IMR-90 (cell line): ENCODE measurements around the gene SLC7A10. TPM values are rescaled to one million over a fixed set of nuclear protein-coding genes. Genes with fewer than 3 reads are reported as not detected.

ENCODE experiments used
- ATAC-seq: fragments of 200-7000 bp; cut with Tn5 transposase; 2 replicates; pipeline ENCODE4 v1.9.1; 2020; ENCODE audit warnings: low read depth, mild to moderate bottlenecking, moderate library complexity
- BruUV-seq: library from RNA; stranded (reverse); fragments of 400-500 nt; replicated peaks from 2 replicates; lab custom pipeline; 2021; lab: Mats Ljungman, UMichigan
- CTCF ChIA-PET: fragments of 300-600 bp; formaldehyde crosslinking; extraction: SDS; loops from one replicate; lab custom pipeline; 2021; ENCODE audit warnings: antibody characterized with exemption; lab: Yijun Ruan, JAX
- POLR2A ChIA-PET: fragments of 300-600 bp; sonication (Branson Sonifier 250); formaldehyde crosslinking; loops from one replicate; lab custom pipeline; 2022; ENCODE audit warnings: antibody characterized with exemption; ENCODE audit not compliant: unreplicated experiment; lab: Charles Lee
- DNase-seq: peaks from one replicate; pipeline ENCODE4 v3.0.0; 2013
- H2AFZ ChIP-seq: replicated peaks from 2 replicates; pipeline ENCODE3; 2013; ENCODE audit warnings: low read length, mild to moderate bottlenecking; ENCODE audit not compliant: poor library complexity
- H2AK5ac ChIP-seq: 2 replicates; pipeline ENCODE4 v1.6.1; 2013; ENCODE audit warnings: low read depth, low read length, inconsistent platforms
- H2AK9ac ChIP-seq: replicated peaks from 2 replicates; pipeline ENCODE3; 2013; ENCODE audit warnings: mild to moderate bottlenecking, low read depth, low read length, moderate library complexity; ENCODE audit not compliant: poor library complexity
- H2BK120ac ChIP-seq: 2 replicates; pipeline ENCODE4 v1.6.1; 2013; ENCODE audit warnings: low read depth, low read length, inconsistent platforms
- H2BK15ac ChIP-seq: 3 replicates; pipeline ENCODE4 v1.6.1; 2013; ENCODE audit warnings: low read depth, low read length, inconsistent platforms
- H2BK20ac ChIP-seq: 2 replicates; pipeline ENCODE4 v1.6.1; 2013; ENCODE audit warnings: low read depth, mild to moderate bottlenecking, inconsistent platforms, low read length, moderate library complexity
- H2BK5ac ChIP-seq: 2 replicates; pipeline ENCODE4 v1.6.1; 2013; ENCODE audit warnings: mild to moderate bottlenecking, low read depth, low read length, inconsistent platforms; ENCODE audit not compliant: poor library complexity, severe bottlenecking
- H3K14ac ChIP-seq: replicated peaks from 2 replicates; pipeline ENCODE4 v1.6.1; 2013; ENCODE audit warnings: low read depth, low read length, inconsistent platforms
- H3K18ac ChIP-seq: 2 replicates; pipeline ENCODE4 v1.6.1; 2013; ENCODE audit warnings: low read depth, low read length, control low read depth
- H3K23ac ChIP-seq: 2 replicates; pipeline ENCODE4 v1.6.1; 2013; ENCODE audit warnings: low read depth, low read length, inconsistent platforms
- H3K27ac ChIP-seq: 2 replicates; pipeline ENCODE4 v1.5.1; 2013; ENCODE audit warnings: mild to moderate bottlenecking, control low read depth, low read length; ENCODE audit not compliant: insufficient read depth
- H3K27me3 ChIP-seq: 2 replicates; pipeline ENCODE4 v1.6.1; 2013; ENCODE audit warnings: low read length; ENCODE audit not compliant: control insufficient read depth, insufficient read depth
- H3K36me3 ChIP-seq: 2 replicates; pipeline ENCODE4 v1.6.1; 2013; ENCODE audit warnings: low read length, mixed read lengths; ENCODE audit not compliant: control insufficient read depth, insufficient read depth
- H3K4ac ChIP-seq: 2 replicates; pipeline ENCODE4 v1.6.1; 2013; ENCODE audit warnings: low read depth, low read length, inconsistent platforms
- H3K4me1 ChIP-seq: 2 replicates; pipeline ENCODE4 v1.6.1; 2013; ENCODE audit warnings: low read length, mixed read lengths; ENCODE audit not compliant: control insufficient read depth, insufficient read depth
- H3K4me2 ChIP-seq: 2 replicates; pipeline ENCODE4 v1.6.1; 2013; ENCODE audit warnings: low read depth, mild to moderate bottlenecking, control low read depth, low read length, moderate library complexity
- H3K4me3 ChIP-seq: 2 replicates; pipeline ENCODE4 v1.5.1; 2013; ENCODE audit warnings: low read depth, mild to moderate bottlenecking, control low read depth, low read length, moderate library complexity; ENCODE audit not compliant: insufficient read depth
- H3K56ac ChIP-seq: 2 replicates; pipeline ENCODE4 v1.6.1; 2013; ENCODE audit warnings: low read length, inconsistent platforms; ENCODE audit not compliant: insufficient read depth; ENCODE audit errors: extremely low read depth
- H3K79me1 ChIP-seq, 2 experiments: 2 replicates each; pipeline ENCODE4 v1.6.1; 2013; ENCODE audit warnings: low read length in 2 of 2, inconsistent platforms in 1 of 2, low read depth in 1 of 2
- H3K9ac ChIP-seq: 2 replicates; pipeline ENCODE4 v1.6.1; 2013; ENCODE audit warnings: low read depth, low read length, control low read depth
- H3K9me1 ChIP-seq: 2 replicates; pipeline ENCODE4 v1.6.1; 2013; ENCODE audit warnings: low read length, inconsistent platforms; ENCODE audit not compliant: insufficient read depth
- H3K9me3 ChIP-seq: 2 replicates; pipeline ENCODE4 v1.6.1; 2013; ENCODE audit warnings: low read length; ENCODE audit not compliant: control insufficient read depth, insufficient read depth
- H4K20me1 ChIP-seq: 2 replicates; pipeline ENCODE4 v1.6.1; 2013; ENCODE audit warnings: low read length, inconsistent platforms; ENCODE audit not compliant: insufficient read depth
- H4K5ac ChIP-seq: 2 replicates; pipeline ENCODE4 v1.6.1; 2013; ENCODE audit warnings: mild to moderate bottlenecking, low read depth, low read length, control low read depth
- H4K8ac ChIP-seq, 2 experiments: 2 replicates each; pipeline ENCODE4 v1.6.1; 2013; ENCODE audit warnings: low read depth in 2 of 2, low read length in 2 of 2, control low read depth in 1 of 2, inconsistent platforms in 1 of 2
- H4K91ac ChIP-seq: 2 replicates; pipeline ENCODE4 v1.6.1; 2013; ENCODE audit warnings: low read depth, low read length, inconsistent platforms; ENCODE audit not compliant: insufficient read depth
- BHLHE40 ChIP-seq: fragments of 150-350 bp; IDR thresholded peaks from 2 replicates; pipeline ENCODE4 v1.6.1; 2016; ENCODE audit warnings: mild to moderate bottlenecking, low read depth, low read length
- CHD1 ChIP-seq: IDR thresholded peaks from 2 replicates; pipeline ENCODE4 v1.6.1; 2012; ENCODE audit warnings: low read depth, low read length, improper control_type of control experiment
- ELK1 ChIP-seq: fragments of 150-350 bp; IDR thresholded peaks from 2 replicates; pipeline ENCODE4 v1.6.1; 2016; ENCODE audit warnings: low read depth, mild to moderate bottlenecking, low read length, moderate library complexity, borderline replicate concordance
- NFE2L2 ChIP-seq: fragments of 150-350 bp; IDR thresholded peaks from 2 replicates; pipeline ENCODE4 v1.6.1; 2016; ENCODE audit warnings: low read depth, mild to moderate bottlenecking, low read length
- WGBS, 2 experiments: methylation state at CpG; one replicate each; pipeline versions ENCODE4 v1.1.5 to v1.1.7; 2013; ENCODE audit warnings: missing lambda C conversion rate in 2 of 2; ENCODE audit not compliant: insufficient read length in 1 of 2; ENCODE audit errors: extremely low coverage in 2 of 2; 5-methylcytosine and 5-hydroxymethylcytosine counted together
- dilution Hi-C: fragments of 300-500 bp; cut with HindIII; formaldehyde crosslinking; loops from one replicate; pipeline ENCODE4 v1.14.3; 2018; ENCODE audit warnings: low sequenced_read_pairs; ENCODE audit not compliant: unreplicated experiment
- in situ Hi-C: fragments of 300-500 bp; cut with MboI; formaldehyde crosslinking; loops from 3 replicates; pipeline ENCODE4 v1.14.3; 2019; ENCODE audit warnings: low sequenced_read_pairs, inconsistent platforms, mixed read lengths
- intact Hi-C: fragments of 100-400 bp; cut with micrococcal nuclease; formaldehyde crosslinking; loops from 2 replicates; pipeline ENCODE4 v1.10.0; 2022
- polyA plus RNA-seq, 3 experiments: library from polyadenylated mRNA; depleted of rRNA; stranded (reverse); fragments of >200 nt; gene quantifications; 2 replicates each; pipeline ENCODE4 v1.2.3, GENCODE V29; 2012; ENCODE audit warnings: low replicate concordance in 1 of 3
- total RNA-seq: library from RNA; depleted of rRNA; stranded (reverse); fragments of >200 nt; gene quantifications from 2 replicates; pipeline ENCODE4 v1.2.3, GENCODE V29; 2012

The SLC7A10 gene
- total and polyA plus RNA-seq, 2 of the 4 experiments (the other 2 are of a cell fraction): not detected

GRCh38 chr19:33248553-33248953, 22.9 kb upstream of the SLC7A10 start:
- POLR2A ChIA-PET: no interaction called here
- intact Hi-C loops: no loop called here
- ATAC-seq: no peak

More at GRCh38 chr19:33248553-33248953, 22.9 kb upstream of the SLC7A10 start:
- Histone ChIP-seq H3K4me1 (no peaks in the 10 kb centered on the region), H3K18ac (no peak overlapping the region), H4K91ac (no peak overlapping the region), H3K23ac (no peak overlapping the region), H2AK5ac (no peak overlapping the region), H3K79me1 (no peaks in the 10 kb centered on the region), H2BK15ac (no peak overlapping the region), H2BK20ac (no peak overlapping the region), H3K4me3 (no peak overlapping the region), H3K56ac (no peak overlapping the region), H4K8ac (no peak overlapping the region), H3K27me3 (peaks cover 7% of the 10 kb centered on the region; the same call in 1 of the 2 replicates), H3K9me1 (0 out of 2 replicates have a peak, but pooled peaks cover 12% of the 10 kb centered on the region), H2BK5ac (no peak overlapping the region), H3K4ac (no peak overlapping the region), H3K36me3 (no peaks in the 10 kb centered on the region), H2AFZ (no peak overlapping the region), H2AK9ac (no peak overlapping the region), H3K9ac (no peak overlapping the region), H3K27ac (no peak overlapping the region), H3K4me2 (no peak overlapping the region), H4K5ac (no peak overlapping the region), H3K9me3 (no peaks in the 10 kb centered on the region), H2BK120ac (no peak overlapping the region), H3K14ac (no peak overlapping the region), H4K20me1 (no peaks in the 10 kb centered on the region)
- CTCF ChIA-PET: no interaction called here
- no TSS peak for BruUV-seq
- dilution Hi-C loops: no loop called here
- no peak for DNase-seq
- 61% methylated on average over 4 of the region's 11 CpGs; no CpG with 5 or more reads in 1 of the 2 experiments for WGBS, 2 experiments
- in situ Hi-C loops: no loop called here
- TF ChIP-seq BHLHE40: no peak
- no peak for TF ChIP-seq NFE2L2
- TF ChIP-seq ELK1: no peak
- no peak for TF ChIP-seq CHD1
